HCT116 (cell line): ENCODE data around the gene RAP1GAP2. TPM values are rescaled to one million over a fixed set of nuclear protein-coding genes. Genes with fewer than 3 reads are reported as not detected.
"Not testable (repeated sequence)": the region's sequence is repeated elsewhere in the genome, so short reads cannot be mapped to it uniquely, and the experiment has no call there.

Experiments
- ATAC-seq: fragments of 200-7000 bp; cut with Tn5 transposase; 2 replicates; pipeline ENCODE4 v1.9.1; 2020; ENCODE audit warnings: mild to moderate bottlenecking, moderate library complexity
- BruUV-seq: library from RNA; stranded (reverse); fragments of 400-500 nt; replicated peaks from 2 replicates; lab custom pipeline; 2021; lab: Mats Ljungman, UMichigan
- CTCF ChIA-PET: fragments of 300-600 bp; sonication (Branson Sonifier 250); formaldehyde crosslinking; loops from one replicate; lab custom pipeline; 2021; ENCODE audit warnings: antibody characterized with exemption; lab: Charles Lee
- POLR2A ChIA-PET: fragments of 300-600, 350-600 bp; sonication (Branson Sonifier 250); formaldehyde crosslinking; loops from one replicate; lab custom pipeline; 2021; ENCODE audit warnings: antibody characterized with exemption; lab: Charles Lee
- RAD21 ChIA-PET, 2 experiments: fragments of 300-600 bp; sonication (Branson Sonifier 250); formaldehyde crosslinking; loops; one replicate each; lab custom pipeline; 2023; ENCODE audit warnings: low total read pairs in 2 of 2; ENCODE audit not compliant: uncharacterized antibody in 2 of 2, unreplicated experiment in 2 of 2, low non-redundant PET in 1 of 2; lab: Charles Lee
- DNase-seq: peaks from one replicate; pipeline ENCODE4 v3.0.0-alpha.2; 2010; ENCODE audit warnings: low read depth, low spot score
- H2AFZ ChIP-seq: fragments of 200-600 bp; shearing (Covaris generic), sonication (generic); 2 replicates; pipeline ENCODE4 v1.6.1; 2017; ENCODE audit warnings: low read depth, mixed run types, mixed read lengths, antibody characterized with exemption, low read length; ENCODE audit not compliant: poor library complexity, severe bottlenecking
- H3K27ac ChIP-seq: 2 replicates; pipeline ENCODE4 v1.5.1; 2012; ENCODE audit warnings: low read depth, low read length
- H3K27me3 ChIP-seq: fragments of 200-600 bp; sonication (generic); 2 replicates; pipeline ENCODE4 v1.6.1; 2016; ENCODE audit warnings: mixed run types, low read length, mixed read lengths; ENCODE audit not compliant: insufficient read depth
- H3K36me3 ChIP-seq, 2 experiments: fragments of 200-500 bp in 1 of 2; fragments of 200-600 bp in 1 of 2; sonication (Bioruptor generic) in 1 of 2; sonication (generic) in 1 of 2; 2 replicates each; pipeline versions ENCODE4 v1.5.1 to v1.6.1; 2014 to 2016; ENCODE audit warnings: low read length in 2 of 2, inconsistent platforms in 1 of 2, mixed read lengths in 1 of 2, mixed run types in 1 of 2; ENCODE audit not compliant: insufficient read depth in 2 of 2, control insufficient read depth in 1 of 2
- H3K4me1 ChIP-seq, 2 experiments: fragments of 200-600 bp in 1 of 2; sonication (generic) in 1 of 2; 2 replicates each; pipeline versions ENCODE4 v1.5.1 to v1.6.1; 2012 to 2017; ENCODE audit warnings: low read length in 2 of 2, inconsistent platforms in 1 of 2, mild to moderate bottlenecking in 1 of 2, mixed read lengths in 1 of 2, mixed run types in 1 of 2, moderate library complexity in 1 of 2; ENCODE audit not compliant: insufficient read depth in 2 of 2, control insufficient read depth in 1 of 2
- H3K4me2 ChIP-seq: fragments of 200-600 bp; sonication (generic); 2 replicates; pipeline ENCODE4 v1.6.1; 2017; ENCODE audit warnings: mixed run types, low read length, mixed read lengths
- H3K4me3 ChIP-seq, 2 experiments: fragments of 200-600 bp in 1 of 2; sonication (generic) in 1 of 2; replicated peaks in 1 of 2; 2 replicates each; pipeline ENCODE4 v1.5.1; 2011 to 2016; ENCODE audit warnings: low read length in 2 of 2, control low read depth in 1 of 2, low read depth in 1 of 2, mild to moderate bottlenecking in 1 of 2, mixed read lengths in 1 of 2, mixed run types in 1 of 2
- H3K79me2 ChIP-seq: fragments of 200-600 bp; sonication (generic); 2 replicates; pipeline ENCODE4 v1.6.1; 2017; ENCODE audit warnings: mild to moderate bottlenecking, mixed run types, low read length, moderate library complexity, mixed read lengths; ENCODE audit not compliant: insufficient read depth
- H3K9ac ChIP-seq: fragments of 200-600 bp; sonication (generic); 2 replicates; pipeline ENCODE4 v1.6.1; 2016; ENCODE audit warnings: low read length, mixed read lengths
- H3K9me2 ChIP-seq: fragments of 200-600 bp; sonication (generic), shearing (Covaris generic); 2 replicates; pipeline ENCODE4 v1.6.1; 2017; ENCODE audit warnings: mixed run types, mild to moderate bottlenecking, moderate library complexity; ENCODE audit not compliant: insufficient read depth
- H3K9me3 ChIP-seq, 2 experiments: fragments of 200-500 bp in 1 of 2; fragments of 200-600 bp in 1 of 2; sonication (Bioruptor generic) in 1 of 2; sonication (generic) in 1 of 2; 2 replicates each; pipeline ENCODE4 v1.6.1; 2014 to 2017; ENCODE audit warnings: low read length in 2 of 2, mixed read lengths in 2 of 2, inconsistent platforms in 1 of 2, low read depth in 1 of 2, mild to moderate bottlenecking in 1 of 2, mixed run types in 1 of 2, moderate library complexity in 1 of 2; ENCODE audit not compliant: control insufficient read depth in 1 of 2, insufficient read depth in 1 of 2
- H4K20me1 ChIP-seq: fragments of 200-600 bp; sonication (generic), shearing (Covaris generic); 2 replicates; pipeline ENCODE4 v1.6.1; 2017; ENCODE audit warnings: mixed run types, mild to moderate bottlenecking, moderate library complexity; ENCODE audit not compliant: insufficient read depth
- CTCF ChIP-seq, 3 experiments: fragments of 200-600 bp in 1 of 3; sonication (generic) in 1 of 3; IDR thresholded peaks in 2 of 3; conservative IDR thresholded peaks in 1 of 3; 2 replicates each; pipeline ENCODE4 v1.5.1; 2012 to 2017; ENCODE audit warnings: low read depth in 2 of 3, low read length in 2 of 3, antibody characterized with exemption in 1 of 3, borderline replicate concordance in 1 of 3, control low read depth in 1 of 3, mild to moderate bottlenecking in 1 of 3, mixed read lengths in 1 of 3, mixed run types in 1 of 3, moderate library complexity in 1 of 3; ENCODE audit not compliant: insufficient read depth in 1 of 3
- EZH2phosphoT487 ChIP-seq: fragments of 200-600 bp; IDR thresholded peaks from 2 replicates; pipeline ENCODE4 v1.6.1; 2018; ENCODE audit warnings: antibody characterized with exemption, borderline replicate concordance
- SIN3A ChIP-seq: IDR thresholded peaks from 2 replicates; pipeline ENCODE4 v1.6.1; 2012; ENCODE audit warnings: low read depth
- YY1 ChIP-seq: IDR thresholded peaks from 2 replicates; pipeline ENCODE4 v1.6.1; 2011; ENCODE audit warnings: low read length, low read depth, moderate library complexity, mild to moderate bottlenecking; ENCODE audit not compliant: insufficient replicate concordance; ENCODE audit errors: extremely low read depth
- ZBTB33 ChIP-seq: IDR thresholded peaks from 2 replicates; pipeline ENCODE4 v1.6.1; 2011; ENCODE audit warnings: mild to moderate bottlenecking, low read length, moderate library complexity; ENCODE audit not compliant: insufficient replicate concordance; ENCODE audit errors: extremely low read depth
- intact Hi-C: fragments of 100-400 bp; cut with micrococcal nuclease; formaldehyde crosslinking; loops from 2 replicates; pipeline ENCODE4 v1.10.0; 2022
- total RNA-seq: library from RNA; stranded (reverse); gene quantifications from one replicate; pipeline ENCODE4 v1.2.1, GENCODE V29; 2021; ENCODE audit not compliant: unreplicated experiment

The RAP1GAP2 gene
- total RNA-seq, 1 experiment from 2014 or later, result 54.6 TPM

GRCh38 chr17:2780931-2781454 is 15.2 kb upstream of the RAP1GAP2 start:
- no peak overlapping the region for H3K4me2 ChIP-seq
- no peaks in the 10 kb centered on the region for H3K36me3 ChIP-seq
- H3K27ac ChIP-seq, result no peak overlapping the region
- H4K20me1 ChIP-seq, result no peaks in the 10 kb centered on the region
- no peaks in the 10 kb centered on the region for H3K79me2 ChIP-seq
- DNase-seq (no peak), ATAC-seq (no peak)
- peaks cover 5 to 9% of the 10 kb centered on the region in 2 experiments; a peak in 2 of 4 replicates for H3K4me1 ChIP-seq
- no peaks in the 10 kb centered on the region for H3K9me2 ChIP-seq
- H3K9me3 ChIP-seq, result no peaks in the 10 kb centered on the region
- POLR2A ChIA-PET, result no interaction called here
- no peak overlapping the region for H3K4me3 ChIP-seq
- no TSS peak for BruUV-seq
- RAD21 ChIA-PET, result no interaction called here
- H3K27me3 ChIP-seq, result no peaks in the 10 kb centered on the region
- no peak overlapping the region for H2AFZ ChIP-seq
- TF ChIP-seq YY1 (no peak), CTCF (IDR thresholded peaks at IDR 0.05 in 2 of 3, conservative IDR thresholded peaks at IDR 0.05 in 1 of 3; ENCODE audit: borderline replicate concordance in 1 of 3, insufficient read depth in 1 of 3, low read depth in 2 of 3, low read length in 2 of 3) (no peak), ZBTB33 (no peak), EZH2phosphoT487 (no peak), SIN3A (no peak)
- intact Hi-C loops, result no loop called here
- H3K9ac ChIP-seq, result no peak overlapping the region
- CTCF ChIA-PET, result no interaction called here

- H3K9me2 ChIP-seq, H3K36me3 ChIP-seq, DNase-seq, BruUV-seq, H3K27ac ChIP-seq, CTCF ChIA-PET, H3K4me2 ChIP-seq, H4K20me1 ChIP-seq, POLR2A ChIA-PET, H3K9me3 ChIP-seq, H2AFZ ChIP-seq, H3K79me2 ChIP-seq, H3K4me3 ChIP-seq, ATAC-seq, H3K9ac ChIP-seq, H3K27me3 ChIP-seq, intact Hi-C loops, RAD21 ChIA-PET: not testable (repeated sequence)
- peaks cover 7 to 15% of the 10 kb centered on the region in 2 experiments; a peak in 3 of 4 replicates for H3K4me1 ChIP-seq
Measured at GRCh38 chr17:2781598-2781997, 14.6 kb upstream of the RAP1GAP2 start.
